Lung (tissue), 12 donors: ENCODE measurements around the gene LRP1. TPM values are rescaled to one million over a fixed set of nuclear protein-coding genes. Genes with fewer than 3 reads are reported as not detected.

Experiments
- ATAC-seq: fragments of 200-7000 bp; cut with Tn5 transposase; one replicate; pipeline ENCODE4 v1.9.1; 2020; ENCODE audit warnings: moderate number of reproducible peaks; ENCODE audit not compliant: insufficient read depth, low FRiP score
- DNase-seq, 3 donors: peaks; one replicate each; pipeline ENCODE4 v3.0.0-alpha.2; 2013 to 2017
- H3K27ac ChIP-seq, 2 donors: one replicate each; pipeline ENCODE4 v1.5.1; 2013; ENCODE audit warnings: mild to moderate bottlenecking in 2 of 2, moderate library complexity in 2 of 2, control low read depth in 1 of 2, inconsistent platforms in 1 of 2, low read depth in 1 of 2, low read length in 1 of 2
- H3K27me3 ChIP-seq, 3 donors: one replicate each; pipeline ENCODE4 v1.5.1; 2013; ENCODE audit warnings: low read length in 2 of 3; ENCODE audit not compliant: control insufficient read depth in 3 of 3, insufficient read depth in 3 of 3
- H3K36me3 ChIP-seq, 4 donors: one replicate each; pipeline ENCODE4 v1.5.1; 2013; ENCODE audit warnings: low read length in 4 of 4, mild to moderate bottlenecking in 1 of 4, moderate library complexity in 1 of 4; ENCODE audit not compliant: control insufficient read depth in 4 of 4, insufficient read depth in 4 of 4
- H3K4me1 ChIP-seq, 5 donors: one replicate each; pipeline ENCODE4 v1.5.1; 2013; ENCODE audit warnings: low read length in 5 of 5, mild to moderate bottlenecking in 2 of 5, moderate library complexity in 1 of 5; ENCODE audit not compliant: control insufficient read depth in 5 of 5, insufficient read depth in 5 of 5
- H3K4me3 ChIP-seq: one replicate; pipeline ENCODE4 v1.5.1; 2013; ENCODE audit warnings: mild to moderate bottlenecking, control low read depth, moderate library complexity
- H3K9ac ChIP-seq, 2 donors: one replicate each; pipeline ENCODE4 v1.5.1; 2013; ENCODE audit warnings: low read length in 2 of 2, control low read depth in 1 of 2; ENCODE audit not compliant: insufficient read depth in 1 of 2
- H3K9me3 ChIP-seq, 4 donors: one replicate each; pipeline ENCODE4 v1.5.1; 2013; ENCODE audit warnings: low read length in 3 of 4, mild to moderate bottlenecking in 1 of 4, moderate library complexity in 1 of 4; ENCODE audit not compliant: control insufficient read depth in 4 of 4, insufficient read depth in 3 of 4
- CTCF ChIP-seq: IDR thresholded peaks from 2 replicates; pipeline ENCODE4 v1.5.1; 2012; ENCODE audit warnings: mild to moderate bottlenecking; ENCODE audit errors: control extremely low read depth, extremely low read depth
- WGBS, 2 donors: extraction: QIAGEN DNeasy Blood & Tissue Kit; methylation state at CpG; one replicate each; pipeline ENCODE4 v1.1.7; 2013; 5-methylcytosine and 5-hydroxymethylcytosine counted together
- polyA plus RNA-seq, 2 donors: library from polyadenylated mRNA; stranded (reverse); fragments of 200-250 nt; gene quantifications; one replicate each; pipeline ENCODE4 v1.2.1, GENCODE V29; 2013
- total RNA-seq, 2 donors: library from RNA; depleted of rRNA in 1 of 2; stranded (reverse); fragments of >200 nt in 1 of 2; gene quantifications; one replicate each; pipeline ENCODE4 v1.2.1, GENCODE V29; 2014 to 2021
- donor health status: control.
- donor health status: control.
- donor health status: Bipolar disorder and iron deficiency.
- donor health status: healthy.
- donor health status: DM: yes; HTN: yes; CAD: no.

The LRP1 gene
- total and polyA plus RNA-seq, 4 donors, result 52.6 to 338 (median 122) TPM

- peak overlapping the region in 1 of 2 donors; percentile 18 for H3K27ac ChIP-seq
- no peaks in the 10 kb centered on the region for H3K9me3 ChIP-seq
- TF ChIP-seq CTCF, result no peak
- WGBS, 2 donors, result 74 to 78% methylated on average over 21 to 22 of the region's 22 CpGs
- H3K4me3 ChIP-seq, result no peak overlapping the region
- no peaks in the 10 kb centered on the region for H3K27me3 ChIP-seq
- ATAC-seq, result no peak
- H3K4me1 ChIP-seq, result peaks cover 0 to 3% (median 0%) of the 10 kb centered on the region in 5 donors
- H3K36me3 ChIP-seq, result peaks cover 0 to 66% (median 46%) of the 10 kb centered on the region in 4 donors
- DNase-seq, result no peak
- no peak overlapping the region for H3K9ac ChIP-seq
These were observed 80.5 kb downstream of the LRP1 start for GRCh38 chr12:57208631-57209282.

- Histone ChIP-seq H3K27me3 (peaks cover 0 to 7% (median 3%) of the 10 kb centered on the region in 3 donors), H3K9ac (no peak overlapping the region), H3K36me3 (peaks cover 0 to 60% (median 38%) of the 10 kb centered on the region in 4 donors), H3K9me3 (no peaks in the 10 kb centered on the region), H3K27ac (no peak overlapping the region), H3K4me3 (no peak overlapping the region), H3K4me1 (peaks cover 0 to 4% (median 0%) of the 10 kb centered on the region in 5 donors)
- no peak for DNase-seq
- no peak for ATAC-seq
- TF ChIP-seq CTCF, result no peak
- WGBS, 2 donors, result 80 to 85% methylated on average over 8 of the region's 8 CpGs
These were observed 81.6 kb downstream of the LRP1 start for GRCh38 chr12:57209916-57210315.

DNA sequence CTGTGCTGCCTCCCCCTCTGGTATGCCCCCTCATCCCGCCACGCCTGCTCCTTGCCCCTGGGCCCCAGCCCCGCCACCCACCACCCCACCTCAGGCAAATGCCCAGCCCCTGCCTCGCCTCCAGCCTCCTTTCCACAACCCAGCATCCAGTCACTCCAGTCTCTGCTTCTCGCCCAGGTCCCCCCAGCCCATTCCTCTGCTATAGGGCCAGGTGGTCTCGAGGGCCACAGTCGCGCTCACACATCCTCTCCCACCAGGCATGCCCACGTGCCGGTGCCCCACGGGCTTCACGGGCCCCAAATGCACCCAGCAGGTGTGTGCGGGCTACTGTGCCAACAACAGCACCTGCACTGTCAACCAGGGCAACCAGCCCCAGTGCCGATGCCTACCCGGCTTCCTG is 82.2 kb downstream of the LRP1 start:
- WGBS, 2 donors, result 95% methylated on average over 15 of the region's 15 CpGs

More for the DNA sequence above, 82.2 kb downstream of the LRP1 start:
- Histone ChIP-seq H3K9ac (no peak overlapping the region), H3K4me1 (peaks cover 0 to 4% (median 0%) of the 10 kb centered on the region in 5 donors), H3K27me3 (peaks cover 0 to 12% (median 9%) of the 10 kb centered on the region in 3 donors), H3K4me3 (no peak overlapping the region), H3K27ac (no peak overlapping the region), H3K9me3 (no peaks in the 10 kb centered on the region), H3K36me3 (peaks cover 0 to 54% (median 36%) of the 10 kb centered on the region in 4 donors)
- TF ChIP-seq CTCF, result no peak
- ATAC-seq, result no peak
- DNase-seq, result no peak
